ENCODE results near the gene LEKR1. TPM values are rescaled to one million over a fixed set of nuclear protein-coding genes. Genes with fewer than 3 reads are reported as not detected.

The LEKR1 gene
- total RNA-seq, 4 donors from 2014 or later, result 6.3 to 7.5 (median 6.8) TPM

GRCh38 chr3:157087373-157087772 is 261.2 kb downstream of the LEKR1 start:
- Histone ChIP-seq H3K9me3 (no peaks in the 10 kb centered on the region), H3K27me3 (no peaks in the 10 kb centered on the region), H3K27ac (peak overlapping the region; percentile 99 to 100 (median 100)), H3K4me3 (replicated peaks in 1 of 3) (no peak overlapping the region), H3K36me3 (no peaks in the 10 kb centered on the region), H3K4me1 (peaks cover 40 to 58% of the 10 kb centered on the region in 2 donors)
- WGBS, 2 donors, result 89 to 94% methylated on average over 1 of the region's 1 CpG
- intact Hi-C loops (cut with DNase I), result loop anchor here (10.0 kb wide), 1 partner anchor 533 kb away; the partner anchor contains the start of gene SSR3
- no peak for DNase-seq
- no peak for TF ChIP-seq POLR2A (IDR thresholded peaks at IDR 0.05)
- no peak for TF ChIP-seq CTCF (IDR thresholded peaks at IDR 0.05)

DNA sequence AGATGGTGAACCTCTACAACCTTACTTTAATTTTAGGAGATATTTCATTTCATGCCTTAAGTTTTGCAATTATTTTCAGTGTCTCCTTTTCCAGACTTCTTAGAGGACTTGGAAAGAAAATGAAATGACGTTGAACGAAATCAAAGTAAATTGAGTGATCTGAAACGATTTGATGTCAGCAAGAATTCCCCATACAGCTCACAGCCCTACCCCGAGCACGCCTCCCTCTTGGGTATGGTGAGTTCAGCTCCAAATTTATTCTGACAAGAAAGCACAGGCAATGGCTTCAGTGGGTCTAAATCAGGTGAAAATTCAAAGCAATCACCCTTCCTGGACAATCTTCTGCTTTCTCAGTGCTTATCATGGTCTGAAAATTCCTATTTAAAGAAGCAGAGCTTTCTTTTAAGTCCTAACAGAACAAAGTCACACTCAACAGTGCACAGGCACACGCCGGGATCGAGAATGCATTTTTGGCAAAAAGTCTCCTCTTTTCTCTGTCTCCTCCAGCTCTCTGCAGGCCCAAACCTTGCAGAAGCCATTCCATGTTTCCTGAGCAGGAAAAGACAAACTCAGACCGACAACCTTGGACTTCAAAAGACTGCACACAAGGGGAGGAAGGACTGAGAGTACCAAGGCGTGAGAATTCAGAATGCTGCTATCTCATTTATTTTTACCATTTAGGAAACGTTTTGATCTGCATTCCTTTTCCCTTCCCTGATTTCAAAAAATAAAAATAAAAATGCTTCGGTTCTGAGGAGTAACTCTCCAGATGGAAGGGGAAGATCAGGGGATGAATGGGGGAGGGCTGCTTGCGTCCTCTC is 261.8 kb downstream of the LEKR1 start:
- Histone ChIP-seq H3K27me3 (no peaks in the 10 kb centered on the region), H3K4me1 (peaks cover 40 to 55% of the 10 kb centered on the region in 2 donors), H3K36me3 (no peaks in the 10 kb centered on the region), H3K4me3 (replicated peaks in 1 of 3) (peak overlapping the region in 1 of 3 donors; percentile 66), H3K27ac (peak overlapping the region; percentile 99 to 100 (median 100)), H3K9me3 (no peaks in the 10 kb centered on the region)
- intact Hi-C loops (cut with DNase I), result loop anchor here (10.0 kb wide), 1 partner anchor 533 kb away; the partner anchor contains the start of gene SSR3
- DNase-seq, result no peak
- WGBS, 2 donors, result 29 to 32% methylated on average over 13 of the region's 13 CpGs
- TF ChIP-seq POLR2A (IDR thresholded peaks at IDR 0.05), result no peak

- 0% methylated on average over 27 to 42 of the region's 59 CpGs for WGBS, 2 donors
- peak; percentile 96 to 97 for DNase-seq
- Histone ChIP-seq H3K4me3 (replicated peaks in 1 of 3) (peak overlapping the region in 2 of 3 donors; percentile 50 to 66), H3K27me3 (no peaks in the 10 kb centered on the region), H3K4me1 (peaks cover 40 to 53% of the 10 kb centered on the region in 2 donors), H3K27ac (peak overlapping the region; percentile 99 to 100 (median 100)), H3K9me3 (no peaks in the 10 kb centered on the region), H3K36me3 (no peaks in the 10 kb centered on the region)
- TF ChIP-seq CTCF (IDR thresholded peaks at IDR 0.05) (no peak), POLR2A (IDR thresholded peaks at IDR 0.05) (peak; percentile 91 to 96)
- intact Hi-C loops (cut with DNase I), result loop anchor here (10.0 kb wide), 1 partner anchor 534 kb away; the partner anchor contains the start of gene SSR3
Measured at GRCh38 chr3:157088601-157089454, 262.7 kb downstream of the LEKR1 start.

GRCh38 chr3:157089455-157090221 is 263.5 kb downstream of the LEKR1 start:
- WGBS, 2 donors, result 14 to 20% methylated on average over 18 of the region's 18 CpGs
- H3K4me1 ChIP-seq, result peaks cover 40 to 53% of the 10 kb centered on the region in 2 donors
- H3K4me3 ChIP-seq (replicated peaks in 1 of 3), result no peak overlapping the region
- no peaks in the 10 kb centered on the region for H3K27me3 ChIP-seq
- TF ChIP-seq POLR2A (IDR thresholded peaks at IDR 0.05), result peak in 1 of 2 donors; percentile 50
- TF ChIP-seq CTCF (IDR thresholded peaks at IDR 0.05), result no peak
- DNase-seq, result peak; percentile 73 to 74
- H3K36me3 ChIP-seq, result no peaks in the 10 kb centered on the region
- H3K27ac ChIP-seq, result peak overlapping the region; percentile 99 to 100 (median 100)
- intact Hi-C loops (cut with DNase I), result loop anchor here (5.0 to 10.0 kb wide), 2 partner anchors 43 to 535 kb away; partner anchors contain the start of gene SSR3
- H3K9me3 ChIP-seq, result no peaks in the 10 kb centered on the region
